Progenitor cell of endocrine pancreas (in vitro differentiated cells): ENCODE data around the gene CEP70. TPM values are rescaled to one million over a fixed set of nuclear protein-coding genes. Genes with fewer than 3 reads are reported as not detected.

Experiments
- DNase-seq: peaks from one replicate; pipeline ENCODE4 v3.0.0; 2021; ENCODE audit warnings: low spot score; ENCODE audit not compliant: unreplicated experiment
- H3K27ac Mint-ChIP-seq: 2 replicates; pipeline ENCODE4 v1.8.0; 2021; ENCODE audit warnings: mild to moderate bottlenecking, moderate library complexity, mixed read lengths
- H3K27me3 Mint-ChIP-seq: 2 replicates; pipeline ENCODE4 v1.8.0; 2021; ENCODE audit warnings: mixed read lengths
- H3K36me3 Mint-ChIP-seq: 2 replicates; pipeline ENCODE4 v1.8.0; 2022; ENCODE audit warnings: mixed read lengths; ENCODE audit not compliant: insufficient read depth
- H3K4me1 Mint-ChIP-seq: 2 replicates; pipeline ENCODE4 v1.8.0; 2021; ENCODE audit warnings: low read depth, mixed read lengths
- H3K4me3 Mint-ChIP-seq: 2 replicates; pipeline ENCODE4 v1.8.0; 2021; ENCODE audit warnings: low read depth, mild to moderate bottlenecking, moderate library complexity, mixed read lengths
- H3K9me3 Mint-ChIP-seq: 2 replicates; pipeline ENCODE4 v1.8.0; 2021; ENCODE audit warnings: low read depth, mixed read lengths
- total RNA-seq: library from RNA; stranded (reverse); gene quantifications from 2 replicates; pipeline ENCODE4 v1.2.1, GENCODE V29; 2021
- TF ChIP-seq, protein P1 (sequence below): fragments of 200-600 bp; sonication (generic); IDR thresholded peaks from one replicate; pipeline ENCODE4 v1.5.0; 2021; ENCODE audit warnings: antibody characterized with exemption, mild to moderate bottlenecking; ENCODE audit not compliant: unreplicated experiment

Gene CEP70
- total RNA-seq, 1 donor from 2014 or later, result 61.9 TPM

DNA sequence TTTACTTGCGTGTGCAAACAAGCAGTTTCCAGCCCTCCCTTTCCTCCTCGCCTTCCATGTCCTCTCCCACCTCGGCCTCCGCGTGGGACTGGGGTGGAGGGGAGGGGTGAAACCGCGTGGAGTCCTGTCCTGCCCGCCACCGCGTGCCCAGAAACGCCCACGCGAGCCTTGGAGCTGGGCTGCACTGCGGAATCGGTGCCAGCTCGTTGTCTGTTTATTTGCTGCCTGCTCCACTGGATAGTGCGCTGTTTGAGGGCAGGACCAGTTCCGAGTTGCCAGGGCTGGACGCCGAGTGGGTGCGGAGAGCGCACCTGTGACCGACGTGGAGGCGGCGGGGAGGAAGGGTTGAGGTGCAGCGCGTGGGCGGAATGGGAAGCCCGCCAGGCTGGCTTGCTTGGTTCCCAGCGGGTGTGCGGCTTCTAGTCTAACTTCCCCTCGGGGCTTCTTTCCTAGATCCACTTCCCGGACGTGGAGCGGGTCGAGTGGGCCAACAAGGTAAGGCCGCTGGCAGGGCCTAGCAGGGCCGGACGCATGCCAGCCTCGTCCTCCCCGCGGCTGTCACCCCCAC is 142.4 kb downstream of the CEP70 start:
- TF ChIP-seq, protein P1, sequence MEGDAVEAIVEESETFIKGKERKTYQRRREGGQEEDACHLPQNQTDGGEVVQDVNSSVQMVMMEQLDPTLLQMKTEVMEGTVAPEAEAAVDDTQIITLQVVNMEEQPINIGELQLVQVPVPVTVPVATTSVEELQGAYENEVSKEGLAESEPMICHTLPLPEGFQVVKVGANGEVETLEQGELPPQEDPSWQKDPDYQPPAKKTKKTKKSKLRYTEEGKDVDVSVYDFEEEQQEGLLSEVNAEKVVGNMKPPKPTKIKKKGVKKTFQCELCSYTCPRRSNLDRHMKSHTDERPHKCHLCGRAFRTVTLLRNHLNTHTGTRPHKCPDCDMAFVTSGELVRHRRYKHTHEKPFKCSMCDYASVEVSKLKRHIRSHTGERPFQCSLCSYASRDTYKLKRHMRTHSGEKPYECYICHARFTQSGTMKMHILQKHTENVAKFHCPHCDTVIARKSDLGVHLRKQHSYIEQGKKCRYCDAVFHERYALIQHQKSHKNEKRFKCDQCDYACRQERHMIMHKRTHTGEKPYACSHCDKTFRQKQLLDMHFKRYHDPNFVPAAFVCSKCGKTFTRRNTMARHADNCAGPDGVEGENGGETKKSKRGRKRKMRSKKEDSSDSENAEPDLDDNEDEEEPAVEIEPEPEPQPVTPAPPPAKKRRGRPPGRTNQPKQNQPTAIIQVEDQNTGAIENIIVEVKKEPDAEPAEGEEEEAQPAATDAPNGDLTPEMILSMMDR, result no peak
- Mint-ChIP-seq H3K9me3 (no peaks in the 10 kb centered on the region), H3K27me3 (peaks cover 6% of the 10 kb centered on the region), H3K4me3 (no peak overlapping the region), H3K27ac (no peak overlapping the region), H3K36me3 (no peaks in the 10 kb centered on the region), H3K4me1 (no peaks in the 10 kb centered on the region)
- no peak for DNase-seq

DNA sequence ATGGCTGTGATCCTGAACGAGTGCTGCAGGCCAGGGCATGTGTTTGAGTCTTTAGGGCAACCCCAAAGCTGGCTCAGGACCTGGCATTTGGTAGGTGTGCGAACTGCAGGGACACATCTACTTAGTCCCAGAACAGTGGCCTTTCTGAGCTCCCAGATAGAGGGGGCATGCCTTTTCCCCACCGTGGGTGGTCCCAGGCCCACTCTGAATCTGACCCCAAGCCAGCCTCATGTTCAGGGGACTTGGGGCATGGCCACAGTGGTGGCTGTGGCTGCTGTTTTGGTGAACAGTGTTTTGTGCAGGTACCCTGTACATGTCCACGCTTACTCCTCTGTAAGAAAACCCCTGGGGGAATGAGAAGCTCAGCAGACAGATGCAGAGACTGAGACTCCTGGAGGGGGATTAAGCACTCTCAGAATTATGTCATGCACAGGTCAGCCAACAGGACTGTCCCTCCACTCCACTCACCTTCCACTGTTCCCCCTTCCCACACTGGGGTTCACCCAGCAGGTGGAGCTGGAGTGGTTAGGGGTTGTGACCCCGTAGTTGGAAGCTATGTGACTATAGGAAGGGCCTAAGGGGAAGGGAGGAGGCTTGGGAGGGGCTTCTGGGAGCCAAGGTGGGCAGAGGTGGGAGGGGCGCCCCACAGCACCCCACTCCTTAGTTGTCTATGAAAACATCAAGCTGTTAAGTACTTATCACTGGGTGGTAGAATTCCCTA is 143.2 kb downstream of the CEP70 start:
- no peak overlapping the region for H3K27ac Mint-ChIP-seq
- no peak overlapping the region for H3K4me3 Mint-ChIP-seq
- no peaks in the 10 kb centered on the region for H3K36me3 Mint-ChIP-seq
- no peak for DNase-seq
- TF ChIP-seq, protein P1, result no peak
- no peaks in the 10 kb centered on the region for H3K4me1 Mint-ChIP-seq
- peaks cover 6% of the 10 kb centered on the region for H3K27me3 Mint-ChIP-seq
- no peaks in the 10 kb centered on the region for H3K9me3 Mint-ChIP-seq

DNA sequence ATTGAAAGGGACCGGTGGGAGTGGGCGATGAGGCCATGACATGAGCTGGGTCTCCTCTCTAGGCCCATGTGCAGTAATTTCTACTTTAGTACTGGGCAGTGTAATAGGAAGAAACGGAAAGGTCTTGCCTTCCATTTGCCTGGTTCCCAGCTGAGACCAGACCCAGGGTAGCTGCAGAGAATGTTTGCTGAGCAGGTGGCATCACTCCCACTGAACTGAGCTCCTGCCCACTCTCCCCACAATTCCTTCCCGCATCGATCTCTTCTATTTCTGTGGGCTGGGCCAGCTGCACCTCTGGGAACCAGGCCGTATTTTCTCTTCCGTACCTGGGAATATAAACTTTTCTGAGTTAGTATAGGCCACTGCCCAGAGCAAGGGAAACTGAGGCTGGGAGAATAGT is 143.9 kb downstream of the CEP70 start:
- H3K4me3 Mint-ChIP-seq, result no peak overlapping the region
- no peak for DNase-seq
- H3K9me3 Mint-ChIP-seq, result no peaks in the 10 kb centered on the region
- H3K36me3 Mint-ChIP-seq, result no peaks in the 10 kb centered on the region
- no peaks in the 10 kb centered on the region for H3K4me1 Mint-ChIP-seq
- TF ChIP-seq, protein P1, result no peak
- H3K27me3 Mint-ChIP-seq, result peaks cover 6% of the 10 kb centered on the region
- H3K27ac Mint-ChIP-seq, result no peak overlapping the region

DNA sequence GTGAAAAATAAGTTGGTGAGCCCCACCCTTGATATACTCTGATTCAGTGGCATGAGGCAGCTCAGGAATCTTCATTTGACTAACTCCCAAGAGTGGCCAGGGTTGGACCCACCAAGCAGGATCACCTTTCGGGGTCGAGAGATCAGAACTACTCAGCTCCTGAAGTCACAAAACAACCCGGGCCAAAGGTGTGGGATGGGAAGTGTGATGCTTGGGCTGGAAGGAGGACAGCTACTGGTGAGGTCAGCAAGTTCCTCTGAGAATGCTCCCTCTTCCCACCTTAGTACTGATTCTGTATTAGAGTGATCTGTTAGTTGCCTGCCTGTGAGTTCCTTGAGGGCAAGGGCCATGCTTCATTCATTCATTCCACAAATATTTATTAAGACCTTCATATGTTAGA is 144.6 kb downstream of the CEP70 start:
- no peak overlapping the region for H3K27ac Mint-ChIP-seq
- H3K36me3 Mint-ChIP-seq, result no peaks in the 10 kb centered on the region
- peaks cover 6% of the 10 kb centered on the region for H3K27me3 Mint-ChIP-seq
- no peak for DNase-seq
- H3K9me3 Mint-ChIP-seq, result no peaks in the 10 kb centered on the region
- H3K4me3 Mint-ChIP-seq, result no peak overlapping the region
- TF ChIP-seq, protein P1, result no peak
- no peaks in the 10 kb centered on the region for H3K4me1 Mint-ChIP-seq

DNA sequence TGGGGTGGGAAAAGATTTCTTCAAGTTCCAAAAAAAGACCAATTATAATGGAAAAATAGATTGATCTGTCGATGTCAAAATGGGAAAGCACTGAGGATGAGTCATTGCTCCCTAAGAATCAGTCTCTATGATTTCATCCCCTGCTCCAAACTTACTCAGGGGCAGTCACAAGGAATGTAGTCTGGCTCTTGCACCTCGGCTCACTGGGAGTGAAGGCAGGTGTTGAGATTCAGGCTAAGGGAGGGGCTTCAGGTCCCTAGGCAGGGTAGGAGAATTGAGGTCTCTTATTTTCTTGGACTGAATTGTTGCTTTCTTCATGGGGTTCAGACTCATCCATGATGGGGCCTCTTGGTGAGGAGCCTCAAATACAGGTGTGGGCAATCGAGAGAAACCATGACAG is 145.4 kb downstream of the CEP70 start:
- TF ChIP-seq, protein P1, result no peak
- Mint-ChIP-seq H3K4me1 (no peaks in the 10 kb centered on the region), H3K27me3 (peaks cover 6% of the 10 kb centered on the region), H3K27ac (no peak overlapping the region), H3K36me3 (no peaks in the 10 kb centered on the region), H3K9me3 (no peaks in the 10 kb centered on the region), H3K4me3 (no peak overlapping the region)
- no peak for DNase-seq
